ENCODE data around the gene ADGRV1. TPM values are rescaled to one million over a fixed set of nuclear protein-coding genes. Genes with fewer than 3 reads are reported as not detected.

Gene ADGRV1
- total RNA-seq, 1 donor from 2014 or later, result 10.0 TPM

DNA sequence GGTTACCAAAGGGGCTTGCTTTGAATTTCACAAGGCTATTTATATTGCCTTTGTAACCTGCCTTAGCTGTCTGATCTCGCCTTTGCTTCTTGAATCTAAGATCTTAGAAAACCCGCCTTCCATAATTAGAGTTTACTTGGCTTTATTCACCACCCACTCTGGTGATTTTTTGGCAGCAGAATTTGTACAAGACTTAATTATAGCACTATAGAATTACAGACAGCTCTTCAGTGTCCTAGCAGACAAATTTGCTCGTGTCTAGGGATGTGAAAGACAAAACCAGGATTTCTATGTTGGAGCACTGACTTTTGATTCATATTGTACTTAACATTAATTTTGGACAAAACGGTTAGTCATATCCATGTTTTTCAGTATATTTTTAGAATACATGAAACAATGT lies 306.6 kb downstream of the ADGRV1 start:
- Mint-ChIP-seq H3K27me3 (ENCODE audit: low read depth, unreplicated experiment) (no peaks in the 10 kb centered on the region), H3K36me3 (ENCODE audit: low read depth, unreplicated experiment) (no peaks in the 10 kb centered on the region), H3K9me3 (ENCODE audit: unreplicated experiment) (no peaks in the 10 kb centered on the region), H3K4me3 (ENCODE audit: unreplicated experiment) (no peak overlapping the region), H3K27ac (ENCODE audit: unreplicated experiment) (no peak overlapping the region), H3K4me1 (ENCODE audit: low read depth, unreplicated experiment) (peaks cover 31% of the 10 kb centered on the region)
- DNase-seq (ENCODE audit: low read depth) (no peak), FAIRE-seq (no peak)
- H3K9ac ChIP-seq (ENCODE audit: low read length), result no peak overlapping the region
- no peaks in the 10 kb centered on the region for H3K79me2 ChIP-seq (ENCODE audit: insufficient read depth, low read length)
- H3K4me2 ChIP-seq (ENCODE audit: low read length), result no peak overlapping the region
- no peak overlapping the region for H3K27ac ChIP-seq (ENCODE audit: low read depth, low read length)
- TF ChIP-seq EZH2 (IDR thresholded peaks at IDR 0.05; ENCODE audit: insufficient read depth, low read length), result no peak
- TF ChIP-seq, protein P1, sequence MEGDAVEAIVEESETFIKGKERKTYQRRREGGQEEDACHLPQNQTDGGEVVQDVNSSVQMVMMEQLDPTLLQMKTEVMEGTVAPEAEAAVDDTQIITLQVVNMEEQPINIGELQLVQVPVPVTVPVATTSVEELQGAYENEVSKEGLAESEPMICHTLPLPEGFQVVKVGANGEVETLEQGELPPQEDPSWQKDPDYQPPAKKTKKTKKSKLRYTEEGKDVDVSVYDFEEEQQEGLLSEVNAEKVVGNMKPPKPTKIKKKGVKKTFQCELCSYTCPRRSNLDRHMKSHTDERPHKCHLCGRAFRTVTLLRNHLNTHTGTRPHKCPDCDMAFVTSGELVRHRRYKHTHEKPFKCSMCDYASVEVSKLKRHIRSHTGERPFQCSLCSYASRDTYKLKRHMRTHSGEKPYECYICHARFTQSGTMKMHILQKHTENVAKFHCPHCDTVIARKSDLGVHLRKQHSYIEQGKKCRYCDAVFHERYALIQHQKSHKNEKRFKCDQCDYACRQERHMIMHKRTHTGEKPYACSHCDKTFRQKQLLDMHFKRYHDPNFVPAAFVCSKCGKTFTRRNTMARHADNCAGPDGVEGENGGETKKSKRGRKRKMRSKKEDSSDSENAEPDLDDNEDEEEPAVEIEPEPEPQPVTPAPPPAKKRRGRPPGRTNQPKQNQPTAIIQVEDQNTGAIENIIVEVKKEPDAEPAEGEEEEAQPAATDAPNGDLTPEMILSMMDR (IDR thresholded peaks at IDR 0.05; ENCODE audit: insufficient read depth, low read depth, low read length), result no peak
- no peaks in the 10 kb centered on the region for H3K36me3 ChIP-seq (ENCODE audit: insufficient read depth, low read length)
- no peak overlapping the region for H3K4me3 ChIP-seq (ENCODE audit: insufficient read depth, low read depth, low read length)
- H3K9me3 ChIP-seq (ENCODE audit: insufficient read depth, low read depth, low read length), result no peaks in the 10 kb centered on the region
- H2AFZ ChIP-seq (ENCODE audit: low read depth, low read length), result no peak overlapping the region
- H3K4me1 ChIP-seq (ENCODE audit: insufficient read depth, low read length), result no peaks in the 10 kb centered on the region
- H4K20me1 ChIP-seq (ENCODE audit: insufficient read depth, low read length), result no peaks in the 10 kb centered on the region
- no peaks in the 10 kb centered on the region for H3K27me3 ChIP-seq (ENCODE audit: insufficient read depth, low read length)

DNA sequence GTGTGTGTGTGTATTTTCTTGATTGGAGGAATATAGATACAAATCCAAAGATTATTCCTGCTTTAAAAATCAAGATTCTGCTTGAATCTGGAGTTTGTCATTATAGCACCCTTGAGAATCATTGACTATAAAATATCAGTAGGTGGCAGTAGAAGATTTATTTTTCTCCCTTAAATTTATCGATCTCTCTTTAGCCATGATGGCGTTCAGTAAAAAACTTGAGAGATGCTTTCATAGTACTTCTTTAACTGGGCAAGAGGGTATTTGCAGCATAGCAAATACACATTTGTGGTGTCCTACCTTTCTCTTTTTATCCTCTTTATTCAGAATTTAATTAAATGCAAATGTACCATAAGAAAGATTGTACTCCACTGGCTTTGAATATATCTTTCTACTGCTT lies 307.7 kb downstream of the ADGRV1 start:
- Mint-ChIP-seq H3K9me3 (ENCODE audit: unreplicated experiment) (no peaks in the 10 kb centered on the region), H3K36me3 (ENCODE audit: low read depth, unreplicated experiment) (no peaks in the 10 kb centered on the region), H3K27ac (ENCODE audit: unreplicated experiment) (peak overlapping the region; percentile 36), H3K4me1 (ENCODE audit: low read depth, unreplicated experiment) (peaks cover 34% of the 10 kb centered on the region), H3K27me3 (ENCODE audit: low read depth, unreplicated experiment) (no peaks in the 10 kb centered on the region), H3K4me3 (ENCODE audit: unreplicated experiment) (no peak overlapping the region)
- H3K4me1 ChIP-seq (ENCODE audit: insufficient read depth, low read length), result no peaks in the 10 kb centered on the region
- H3K9ac ChIP-seq (ENCODE audit: low read length), result no peak overlapping the region
- peak overlapping the region; percentile 38 for H3K4me2 ChIP-seq (ENCODE audit: low read length)
- TF ChIP-seq EZH2 (IDR thresholded peaks at IDR 0.05; ENCODE audit: insufficient read depth, low read length), result no peak
- TF ChIP-seq, protein P1 (IDR thresholded peaks at IDR 0.05; ENCODE audit: insufficient read depth, low read depth, low read length), result peak; percentile 26
- no peak overlapping the region for H3K27ac ChIP-seq (ENCODE audit: low read depth, low read length)
- no peaks in the 10 kb centered on the region for H3K36me3 ChIP-seq (ENCODE audit: insufficient read depth, low read length)
- no peak for FAIRE-seq
- no peaks in the 10 kb centered on the region for H3K27me3 ChIP-seq (ENCODE audit: insufficient read depth, low read length)
- no peak overlapping the region for H3K4me3 ChIP-seq (ENCODE audit: insufficient read depth, low read depth, low read length)
- peak; percentile 30 for DNase-seq (ENCODE audit: low read depth)
- H2AFZ ChIP-seq (ENCODE audit: low read depth, low read length), result no peak overlapping the region
- H3K79me2 ChIP-seq (ENCODE audit: insufficient read depth, low read length), result no peaks in the 10 kb centered on the region
- no peaks in the 10 kb centered on the region for H4K20me1 ChIP-seq (ENCODE audit: insufficient read depth, low read length)
- H3K9me3 ChIP-seq (ENCODE audit: insufficient read depth, low read depth, low read length), result no peaks in the 10 kb centered on the region

DNA sequence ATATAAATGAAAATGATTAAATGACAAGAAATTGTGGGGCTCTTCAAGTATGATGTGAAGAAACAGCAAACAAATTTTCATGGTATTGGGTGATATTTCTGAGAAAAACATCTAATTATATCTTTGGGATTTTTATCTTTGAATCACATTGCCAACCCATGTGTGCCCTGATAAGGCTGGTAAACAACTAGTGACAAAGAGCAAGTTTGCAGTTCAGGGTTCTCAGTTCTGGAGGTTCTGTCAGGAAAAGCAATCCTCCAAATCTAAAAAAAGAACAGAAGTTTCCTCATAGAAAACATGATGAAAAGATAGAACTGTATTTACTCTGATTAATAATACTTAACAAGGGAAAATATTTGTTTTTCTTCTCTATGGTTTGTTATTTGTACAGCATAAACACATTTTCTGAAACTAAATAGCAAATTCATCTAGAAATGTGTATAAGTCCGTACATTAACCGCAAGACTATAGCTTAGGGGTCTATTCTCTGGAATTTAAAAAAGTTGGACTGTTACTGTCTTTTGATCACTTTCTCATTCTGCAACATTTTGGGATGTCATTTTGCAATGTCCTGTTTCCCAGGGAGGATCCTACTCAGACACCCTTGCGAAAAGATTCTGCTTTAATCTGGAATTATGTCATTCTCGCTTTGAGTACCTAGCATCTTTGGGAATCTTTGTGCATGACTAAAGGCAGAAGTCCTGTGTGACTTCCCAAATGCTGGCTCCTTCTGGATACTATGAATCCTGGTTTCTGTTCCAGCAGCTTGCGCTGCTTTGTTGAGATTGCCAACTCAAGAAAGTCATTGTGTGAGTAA lies 308.5 kb downstream of the ADGRV1 start:
- H4K20me1 ChIP-seq (ENCODE audit: insufficient read depth, low read length), result no peaks in the 10 kb centered on the region
- no peaks in the 10 kb centered on the region for H3K36me3 ChIP-seq (ENCODE audit: insufficient read depth, low read length)
- H3K4me2 ChIP-seq (ENCODE audit: low read length), result no peak overlapping the region
- Mint-ChIP-seq H3K4me3 (ENCODE audit: unreplicated experiment) (peak overlapping the region; percentile 11), H3K4me1 (ENCODE audit: low read depth, unreplicated experiment) (peaks cover 33% of the 10 kb centered on the region), H3K9me3 (ENCODE audit: unreplicated experiment) (no peaks in the 10 kb centered on the region), H3K27me3 (ENCODE audit: low read depth, unreplicated experiment) (no peaks in the 10 kb centered on the region), H3K36me3 (ENCODE audit: low read depth, unreplicated experiment) (no peaks in the 10 kb centered on the region), H3K27ac (ENCODE audit: unreplicated experiment) (peak overlapping the region; percentile 81)
- no peak for TF ChIP-seq EZH2 (IDR thresholded peaks at IDR 0.05; ENCODE audit: insufficient read depth, low read length)
- TF ChIP-seq, protein P1 (IDR thresholded peaks at IDR 0.05; ENCODE audit: insufficient read depth, low read depth, low read length), result no peak
- H3K9ac ChIP-seq (ENCODE audit: low read length), result no peak overlapping the region
- H3K9me3 ChIP-seq (ENCODE audit: insufficient read depth, low read depth, low read length), result no peaks in the 10 kb centered on the region
- peak overlapping the region; percentile 21 for H2AFZ ChIP-seq (ENCODE audit: low read depth, low read length)
- no peaks in the 10 kb centered on the region for H3K79me2 ChIP-seq (ENCODE audit: insufficient read depth, low read length)
- H3K4me1 ChIP-seq (ENCODE audit: insufficient read depth, low read length), result no peaks in the 10 kb centered on the region
- H3K4me3 ChIP-seq (ENCODE audit: insufficient read depth, low read depth, low read length), result no peak overlapping the region
- DNase-seq (ENCODE audit: low read depth) (peak; percentile 47), FAIRE-seq (no peak)
- H3K27me3 ChIP-seq (ENCODE audit: insufficient read depth, low read length), result no peaks in the 10 kb centered on the region
- no peak overlapping the region for H3K27ac ChIP-seq (ENCODE audit: low read depth, low read length)
